Stimulated activated naive CD4-positive, alpha-beta T cell (primary cell): ENCODE data around the gene FOXO3.
A peak's percentile ranks its signal among the peaks of the same experiment; 100 is the strongest.

ENCODE experiments used
- DNase-seq, 6 experiments: peaks; one replicate each; lab custom pipeline; 2025; lab: John Stamatoyannopoulos, UW

Gene FOXO3

GRCh38 chr6:108627692-108628550 is 67.2 kb downstream of the FOXO3 start:
- no peak for DNase-seq

- DNase-seq: peak in 3 of 6 experiments; percentile 11 to 52 (median 51)
These were observed 69.5 kb downstream of the FOXO3 start for GRCh38 chr6:108630050-108630714.

- no peak for DNase-seq
These were observed 71.7 kb downstream of the FOXO3 start for GRCh38 chr6:108632441-108632840.

- DNase-seq: no peak
These were observed 72.7 kb downstream of the FOXO3 start for GRCh38 chr6:108633436-108633835.

GRCh38 chr6:108635505-108636226 is 74.9 kb downstream of the FOXO3 start:
- DNase-seq: peak in 3 of 6 experiments; percentile 1 to 22 (median 21)

GRCh38 chr6:108637963-108638362 is 77.2 kb downstream of the FOXO3 start:
- DNase-seq: no peak

GRCh38 chr6:108638993-108639392 is 78.3 kb downstream of the FOXO3 start:
- DNase-seq: no peak

GRCh38 chr6:108640104-108640503 is 79.4 kb downstream of the FOXO3 start:
- no peak for DNase-seq

GRCh38 chr6:108643184-108643583 is 82.5 kb downstream of the FOXO3 start:
- DNase-seq: no peak

- no peak for DNase-seq
These were observed 83.5 kb downstream of the FOXO3 start for GRCh38 chr6:108644252-108644651.

GRCh38 chr6:108648191-108648590 is 87.5 kb downstream of the FOXO3 start:
- no peak for DNase-seq

GRCh38 chr6:108650325-108650724 is 89.6 kb downstream of the FOXO3 start:
- DNase-seq: no peak

GRCh38 chr6:108650781-108651180 is 90.1 kb downstream of the FOXO3 start:
- DNase-seq: no peak

- DNase-seq: no peak
These were observed 90.9 kb downstream of the FOXO3 start for GRCh38 chr6:108651340-108652227.

GRCh38 chr6:108652375-108652774 is 91.7 kb downstream of the FOXO3 start:
- DNase-seq: no peak

GRCh38 chr6:108653949-108654348 is 93.2 kb downstream of the FOXO3 start:
- no peak for DNase-seq

GRCh38 chr6:108654465-108655106 is 93.9 kb downstream of the FOXO3 start:
- DNase-seq: no peak

- DNase-seq: no peak
These were observed 95.3 kb downstream of the FOXO3 start for GRCh38 chr6:108655806-108656651.

GRCh38 chr6:108656836-108657235 is 96.1 kb downstream of the FOXO3 start:
- no peak for DNase-seq

GRCh38 chr6:108658174-108658573 is 97.5 kb downstream of the FOXO3 start:
- no peak for DNase-seq
